Measurements from ENCODE around the gene ST6GALNAC5.

GRCh38 chr1:76841460-76841859 lies 25.8 kb upstream of the ST6GALNAC5 start:
- TF ChIP-seq CTCF (IDR thresholded peaks at IDR 0.05; ENCODE audit: extremely low read depth in 1 of 2, insufficient read depth in 1 of 2, low read depth in 1 of 2, low read length in 2 of 2) (no peak), MYC (IDR thresholded peaks at IDR 0.05; ENCODE audit: low read depth, low read length) (no peak), POLR2A (IDR thresholded peaks at IDR 0.05; ENCODE audit: low read depth, low read length) (no peak), POLR2AphosphoS5 (IDR thresholded peaks at IDR 0.05; ENCODE audit: insufficient read depth, low read depth, low read length) (no peak), FOS (IDR thresholded peaks at IDR 0.05; ENCODE audit: borderline replicate concordance, insufficient read depth, low read length) (no peak), GATA2 (IDR thresholded peaks at IDR 0.05; ENCODE audit: insufficient read depth, insufficient read length, low read depth, low read length) (no peak), MAX (IDR thresholded peaks at IDR 0.05; ENCODE audit: insufficient read depth, insufficient read length) (no peak), EZH2 (IDR thresholded peaks at IDR 0.05; ENCODE audit: borderline replicate concordance, low read depth, low read length, severe bottlenecking) (no peak), JUN (IDR thresholded peaks at IDR 0.05; ENCODE audit: borderline replicate concordance, insufficient read depth, insufficient read length, low read depth) (no peak)

Data from endothelial cell of umbilical vein (primary cell).